ENCODE measurements around the gene MLST8.

The MLST8 gene

DNA sequence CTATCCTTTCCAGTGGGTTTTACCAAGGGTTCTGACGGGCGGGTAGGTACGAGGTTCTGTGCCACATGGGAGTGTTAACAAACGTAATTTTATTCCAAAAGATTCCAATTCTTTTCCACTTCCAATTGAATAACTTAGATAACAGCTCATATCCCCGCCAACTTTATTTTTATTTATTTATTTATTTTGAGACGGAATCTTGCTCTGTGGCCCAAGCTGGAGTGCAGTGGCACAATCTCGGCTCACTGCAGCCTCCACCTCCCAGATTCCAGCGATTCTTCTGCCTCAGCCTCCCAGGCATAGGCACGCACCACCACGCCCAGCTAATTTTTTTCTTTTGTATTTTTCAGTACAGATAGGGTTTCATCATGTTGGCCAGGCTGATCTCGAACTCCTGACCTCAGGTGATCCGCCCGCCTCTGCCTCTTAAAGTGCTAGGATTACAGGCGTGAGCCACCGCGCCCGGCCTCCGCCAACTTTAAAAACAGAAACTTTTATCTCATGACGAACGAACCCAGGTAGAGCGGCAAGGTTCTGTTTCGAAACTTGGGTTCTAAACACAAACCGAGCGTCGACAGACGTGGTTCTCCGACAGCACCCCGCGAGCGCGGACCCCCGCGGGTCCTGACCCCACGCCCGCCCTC, 45.5 kb downstream of the MLST8 start:
- TF ChIP-seq, protein P1, sequence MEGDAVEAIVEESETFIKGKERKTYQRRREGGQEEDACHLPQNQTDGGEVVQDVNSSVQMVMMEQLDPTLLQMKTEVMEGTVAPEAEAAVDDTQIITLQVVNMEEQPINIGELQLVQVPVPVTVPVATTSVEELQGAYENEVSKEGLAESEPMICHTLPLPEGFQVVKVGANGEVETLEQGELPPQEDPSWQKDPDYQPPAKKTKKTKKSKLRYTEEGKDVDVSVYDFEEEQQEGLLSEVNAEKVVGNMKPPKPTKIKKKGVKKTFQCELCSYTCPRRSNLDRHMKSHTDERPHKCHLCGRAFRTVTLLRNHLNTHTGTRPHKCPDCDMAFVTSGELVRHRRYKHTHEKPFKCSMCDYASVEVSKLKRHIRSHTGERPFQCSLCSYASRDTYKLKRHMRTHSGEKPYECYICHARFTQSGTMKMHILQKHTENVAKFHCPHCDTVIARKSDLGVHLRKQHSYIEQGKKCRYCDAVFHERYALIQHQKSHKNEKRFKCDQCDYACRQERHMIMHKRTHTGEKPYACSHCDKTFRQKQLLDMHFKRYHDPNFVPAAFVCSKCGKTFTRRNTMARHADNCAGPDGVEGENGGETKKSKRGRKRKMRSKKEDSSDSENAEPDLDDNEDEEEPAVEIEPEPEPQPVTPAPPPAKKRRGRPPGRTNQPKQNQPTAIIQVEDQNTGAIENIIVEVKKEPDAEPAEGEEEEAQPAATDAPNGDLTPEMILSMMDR (IDR thresholded peaks at IDR 0.05; ENCODE audit: low read depth, low read length) = no peak
- H3K4me3 ChIP-seq (ENCODE audit: low read depth, low read length) = peak overlapping the region; percentile 63
- H3K27ac ChIP-seq = peak overlapping the region; percentile 88
- DNase-seq = no peak
- H3K36me3 ChIP-seq = peaks cover 76% of the 10 kb centered on the region
- H3K27me3 ChIP-seq (ENCODE audit: insufficient read depth, low read depth, severe bottlenecking) = no peaks in the 10 kb centered on the region
- no peaks in the 10 kb centered on the region for H3K9me3 ChIP-seq (ENCODE audit: severe bottlenecking)

DNA sequence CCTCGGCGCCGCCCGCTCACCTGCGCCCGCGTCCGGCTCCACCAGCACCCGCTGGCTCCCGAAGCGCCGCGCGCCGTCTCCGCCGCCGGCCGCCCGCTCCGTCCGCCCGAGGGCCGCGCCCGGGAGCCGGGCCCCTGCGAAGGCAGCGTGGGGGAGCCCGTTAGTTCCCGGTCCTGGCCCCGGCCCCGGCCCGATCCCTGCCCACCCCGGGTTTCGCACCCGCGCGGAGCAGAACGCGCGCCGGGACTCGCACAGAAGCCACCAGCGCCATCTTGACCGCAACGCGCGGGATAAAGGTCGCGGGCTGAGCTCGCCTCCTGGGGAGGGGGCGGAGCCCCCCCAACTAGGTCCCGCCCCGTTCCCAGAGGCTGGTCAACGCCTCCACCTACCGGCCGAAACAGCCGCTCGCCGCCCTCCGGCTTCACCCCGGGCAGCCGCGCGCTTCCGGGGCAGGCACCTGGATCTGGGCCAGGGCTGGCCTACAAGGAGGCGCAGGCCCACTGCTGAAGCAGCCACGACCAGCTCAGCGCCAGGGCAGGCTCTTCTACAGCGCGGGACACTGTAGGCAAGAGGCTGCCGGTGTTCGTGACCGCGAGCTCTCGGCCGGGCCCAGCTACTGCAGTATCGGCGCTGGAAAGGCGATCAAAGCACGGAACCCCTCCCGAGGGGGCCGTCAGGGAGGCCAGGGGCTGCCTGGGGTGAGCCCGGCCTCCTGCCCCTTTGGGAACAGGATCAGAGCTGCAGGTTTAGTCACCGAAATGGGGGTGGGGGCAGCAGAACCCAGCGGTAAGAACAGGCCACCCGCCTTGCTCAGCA, 46.2 kb downstream of the MLST8 start, which contains the start of gene ECI1:
ECI1 (minus strand) TSS at position 292 of the 816 bp plus-strand sequence; CDS start at position 271, 21 bp downstream.
- Histone ChIP-seq H3K27ac (peak within 1 kb of the TSS; percentile 88), H3K27me3 (ENCODE audit: insufficient read depth, low read depth, severe bottlenecking) (no peaks in the 10 kb centered on the region), H3K36me3 (peaks cover 76% of the 10 kb centered on the region), H3K9me3 (ENCODE audit: severe bottlenecking) (no peaks in the 10 kb centered on the region), H3K4me3 (ENCODE audit: low read depth, low read length) (peak within 1 kb of the TSS; percentile 63)
- TF ChIP-seq, protein P1 (IDR thresholded peaks at IDR 0.05; ENCODE audit: low read depth, low read length) = peak; percentile 70
- peak; percentile 95 for DNase-seq

GRCh38 chr16:2252806-2253148, 47.5 kb downstream of the MLST8 start:
- Histone ChIP-seq H3K36me3 (peaks cover 79% of the 10 kb centered on the region), H3K27ac (no peak overlapping the region; the same call in 1 of the 2 replicates), H3K4me3 (ENCODE audit: low read depth, low read length) (no peak overlapping the region), H3K9me3 (ENCODE audit: severe bottlenecking) (no peaks in the 10 kb centered on the region), H3K27me3 (ENCODE audit: insufficient read depth, low read depth, severe bottlenecking) (no peaks in the 10 kb centered on the region)
- TF ChIP-seq, protein P1 (IDR thresholded peaks at IDR 0.05; ENCODE audit: low read depth, low read length) = no peak
- DNase-seq = no peak

GRCh38 chr16:2253293-2253692, 48.0 kb downstream of the MLST8 start:
- Histone ChIP-seq H3K27ac (no peak overlapping the region), H3K36me3 (peaks cover 83% of the 10 kb centered on the region)

DNA sequence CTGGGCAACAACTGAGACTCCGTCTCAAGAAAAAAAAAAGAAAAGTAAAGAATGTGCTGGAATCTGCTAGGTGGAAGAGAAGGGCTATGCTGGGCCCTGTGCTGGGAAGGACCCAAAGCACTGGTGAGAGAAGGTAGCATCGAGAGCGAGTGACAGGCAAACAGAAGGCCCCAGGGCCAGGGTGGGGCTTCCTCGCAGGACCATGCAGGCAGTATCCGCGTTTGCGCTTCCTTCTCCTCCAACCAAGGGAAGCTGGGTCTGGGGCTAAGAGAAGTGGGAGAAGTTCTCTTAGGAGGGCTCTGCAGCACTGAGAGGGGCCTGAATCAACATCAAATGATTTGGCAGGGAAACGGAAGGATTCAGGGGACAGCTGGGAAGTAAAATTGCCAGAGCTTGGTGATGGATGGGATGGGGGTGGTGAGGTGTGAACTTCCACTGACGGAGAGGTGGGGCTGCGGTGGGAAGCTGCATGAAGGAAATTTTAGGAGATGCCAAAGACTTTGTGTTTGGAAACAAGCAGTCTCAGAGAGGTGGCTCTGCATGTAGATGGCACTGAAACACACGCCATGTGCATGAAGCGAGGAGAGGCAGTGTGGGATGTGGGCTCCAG, 51.4 kb downstream of the MLST8 start:
- H3K9me3 ChIP-seq (ENCODE audit: severe bottlenecking) = no peaks in the 10 kb centered on the region
- no peak overlapping the region for H3K27ac ChIP-seq
- DNase-seq = no peak
- H3K27me3 ChIP-seq (ENCODE audit: insufficient read depth, low read depth, severe bottlenecking) = no peaks in the 10 kb centered on the region
- TF ChIP-seq, protein P1 (IDR thresholded peaks at IDR 0.05; ENCODE audit: low read depth, low read length) = no peak
- no peak overlapping the region for H3K4me3 ChIP-seq (ENCODE audit: low read depth, low read length)
- peaks cover 96% of the 10 kb centered on the region for H3K36me3 ChIP-seq

More at GRCh38 chr16:2253293-2253692, 48.0 kb downstream of the MLST8 start:
- DNase-seq = no peak
- TF ChIP-seq, protein P1 (IDR thresholded peaks at IDR 0.05; ENCODE audit: low read depth, low read length) = no peak
- Histone ChIP-seq H3K27me3 (ENCODE audit: insufficient read depth, low read depth, severe bottlenecking) (no peaks in the 10 kb centered on the region), H3K4me3 (ENCODE audit: low read depth, low read length) (no peak overlapping the region), H3K9me3 (ENCODE audit: severe bottlenecking) (no peaks in the 10 kb centered on the region)

Measured in WERI-Rb-1 (cell line).